HG03280 (cell line): ENCODE data around the gene PDCD11.
"Not testable (repeated sequence)": the region's sequence is repeated elsewhere in the genome, so short reads cannot be mapped to it uniquely, and the experiment has no call there.

ENCODE experiments used
- ATAC-seq: cut with Tn5 transposase; IDR thresholded peaks from one replicate; pipeline ENCODE4 v1.9.1; 2021; ENCODE audit warnings: mild to moderate bottlenecking, moderate library complexity; ENCODE audit not compliant: unreplicated experiment

Gene PDCD11

GRCh38 chr10:103396067-103396788 is at the start of gene PDCD11, which contains the start of gene ATP5MK:
TSS of gene PDCD11 (plus strand) at chr10:103396626. CDS start at chr10:103398427, 1,801 bp downstream.
TSS of gene ATP5MK (minus strand) at chr10:103396475. CDS start at chr10:103392457, 4,018 bp downstream.
- peak; percentile 99 for ATAC-seq

- no peak for ATAC-seq
These were observed 46.3 kb upstream of the PDCD11 start for GRCh38 chr10:103350175-103350516.

- ATAC-seq: peak; percentile 76
These were observed 45.7 kb upstream of the PDCD11 start, which contains the start of gene PCGF6 for GRCh38 chr10:103350517-103351260. TSS of gene PCGF6 (minus strand) at chr10:103351140. CDS start at chr10:103351066, 74 bp downstream.

- ATAC-seq: no peak
These were observed 43.1 kb upstream of the PDCD11 start for GRCh38 chr10:103353281-103353680.

GRCh38 chr10:103354567-103354966 is 41.9 kb upstream of the PDCD11 start:
- not testable (repeated sequence) for ATAC-seq

GRCh38 chr10:103355906-103356599 is 40.4 kb upstream of the PDCD11 start:
- no peak for ATAC-seq

- not testable (repeated sequence) for ATAC-seq
These were observed 36.9 kb upstream of the PDCD11 start for GRCh38 chr10:103359493-103359892.

- not testable (repeated sequence) for ATAC-seq
These were observed 35.6 kb upstream of the PDCD11 start for GRCh38 chr10:103360791-103361190.

- ATAC-seq: no peak
These were observed 29.0 kb upstream of the PDCD11 start for GRCh38 chr10:103367379-103367781.

- peak; percentile 61 for ATAC-seq
These were observed 28.5 kb upstream of the PDCD11 start, which contains the start of gene TAF5 for GRCh38 chr10:103367782-103368518. TSS of gene TAF5 (plus strand) at chr10:103367976. CDS start at chr10:103367990, 14 bp downstream.

- ATAC-seq: no peak
These were observed 22.9 kb upstream of the PDCD11 start for GRCh38 chr10:103373544-103373943.

GRCh38 chr10:103374263-103374662 is 22.2 kb upstream of the PDCD11 start:
- ATAC-seq: no peak

- peak; percentile 48 for ATAC-seq
These were observed 13.7 kb upstream of the PDCD11 start for GRCh38 chr10:103382769-103383168.

GRCh38 chr10:103394180-103394579 is 2.2 kb upstream of the PDCD11 start:
- ATAC-seq: no peak

GRCh38 chr10:103395754-103396066 is 716 bp upstream of the PDCD11 start:
- ATAC-seq: no peak

GRCh38 chr10:103396789-103397087 is 312 bp downstream of the PDCD11 start:
- no peak for ATAC-seq

GRCh38 chr10:103397191-103397825 is 882 bp downstream of the PDCD11 start:
- no peak for ATAC-seq

- no peak for ATAC-seq
These were observed 17.1 kb downstream of the PDCD11 start for GRCh38 chr10:103413564-103413963.

GRCh38 chr10:103415581-103415980 is 19.2 kb downstream of the PDCD11 start:
- no peak for ATAC-seq

- no peak for ATAC-seq
These were observed 20.2 kb downstream of the PDCD11 start for GRCh38 chr10:103416436-103417147.
